Activated CD4-positive, alpha-beta T cell treated with anti-CD3 and anti-CD28 coated beads, Interleukin-10, Interleukin-2, amounts not matched to agents 100 ng/mL and 50 ng/mL, durations not matched to agents 16 hours and 8 hours (primary cell): ENCODE measurements around the gene ANKZF1.
A peak's percentile ranks its signal among the peaks of the same experiment; 100 is the strongest.
"Not testable (repeated sequence)": the region's sequence is repeated elsewhere in the genome, so short reads cannot be mapped to it uniquely, and the experiment has no call there.

Experiments
- DNase-seq: peaks from one replicate; pipeline ENCODE4 v3.0.0-alpha.2; 2020

The ANKZF1 gene, protein sequence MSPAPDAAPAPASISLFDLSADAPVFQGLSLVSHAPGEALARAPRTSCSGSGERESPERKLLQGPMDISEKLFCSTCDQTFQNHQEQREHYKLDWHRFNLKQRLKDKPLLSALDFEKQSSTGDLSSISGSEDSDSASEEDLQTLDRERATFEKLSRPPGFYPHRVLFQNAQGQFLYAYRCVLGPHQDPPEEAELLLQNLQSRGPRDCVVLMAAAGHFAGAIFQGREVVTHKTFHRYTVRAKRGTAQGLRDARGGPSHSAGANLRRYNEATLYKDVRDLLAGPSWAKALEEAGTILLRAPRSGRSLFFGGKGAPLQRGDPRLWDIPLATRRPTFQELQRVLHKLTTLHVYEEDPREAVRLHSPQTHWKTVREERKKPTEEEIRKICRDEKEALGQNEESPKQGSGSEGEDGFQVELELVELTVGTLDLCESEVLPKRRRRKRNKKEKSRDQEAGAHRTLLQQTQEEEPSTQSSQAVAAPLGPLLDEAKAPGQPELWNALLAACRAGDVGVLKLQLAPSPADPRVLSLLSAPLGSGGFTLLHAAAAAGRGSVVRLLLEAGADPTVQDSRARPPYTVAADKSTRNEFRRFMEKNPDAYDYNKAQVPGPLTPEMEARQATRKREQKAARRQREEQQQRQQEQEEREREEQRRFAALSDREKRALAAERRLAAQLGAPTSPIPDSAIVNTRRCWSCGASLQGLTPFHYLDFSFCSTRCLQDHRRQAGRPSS

DNA sequence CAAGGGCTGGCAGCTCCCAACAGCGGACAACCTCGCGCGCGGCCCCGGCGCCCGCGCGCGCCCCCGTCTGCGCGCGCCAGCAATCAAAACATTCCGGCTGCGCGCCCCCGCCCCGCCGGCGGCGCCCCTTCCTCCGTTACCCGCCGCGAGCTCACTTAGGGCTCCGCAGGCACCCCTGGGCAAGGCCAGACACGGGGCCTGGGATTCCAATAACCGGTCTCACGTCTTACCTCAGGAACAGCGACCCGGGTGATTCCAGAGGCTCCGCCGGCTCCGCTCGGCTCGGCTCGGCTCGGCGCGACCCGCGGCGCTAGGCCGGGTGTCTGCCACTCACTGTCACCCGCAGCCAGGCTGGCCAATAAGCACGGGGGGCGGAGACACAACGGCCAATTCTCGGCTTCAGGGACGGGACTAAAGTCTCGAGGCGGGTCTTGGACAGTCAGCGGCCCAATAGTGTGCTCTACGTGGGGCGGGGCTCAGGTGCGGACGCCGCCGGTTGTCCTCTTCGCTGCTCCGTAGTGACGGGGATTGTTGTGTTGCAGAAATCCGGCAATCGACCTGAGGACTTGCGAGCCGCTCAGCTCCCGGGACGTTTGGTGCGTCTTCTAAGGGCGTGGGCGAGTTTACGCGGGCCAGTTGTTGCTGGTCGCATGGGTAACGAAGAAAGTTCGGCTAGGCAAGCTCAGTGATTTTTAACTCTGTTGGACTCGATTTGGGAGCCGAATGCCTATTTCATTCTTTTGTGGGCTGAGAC, at the start of gene ANKZF1, which contains the start of gene ATG9A:
TSS of gene ANKZF1 (plus strand) at position 502 of the 754 bp plus-strand sequence. CDS start 452 bp downstream, outside the sequence.
TSS of gene ATG9A (minus strand) at position 332 of the 754 bp plus-strand sequence. CDS start 1,612 bp downstream, outside the sequence.
- DNase-seq: peak; percentile 99

- no peak for DNase-seq
Measured at GRCh38 chr2:219180961-219181360, 48.6 kb upstream of the ANKZF1 start.

DNA sequence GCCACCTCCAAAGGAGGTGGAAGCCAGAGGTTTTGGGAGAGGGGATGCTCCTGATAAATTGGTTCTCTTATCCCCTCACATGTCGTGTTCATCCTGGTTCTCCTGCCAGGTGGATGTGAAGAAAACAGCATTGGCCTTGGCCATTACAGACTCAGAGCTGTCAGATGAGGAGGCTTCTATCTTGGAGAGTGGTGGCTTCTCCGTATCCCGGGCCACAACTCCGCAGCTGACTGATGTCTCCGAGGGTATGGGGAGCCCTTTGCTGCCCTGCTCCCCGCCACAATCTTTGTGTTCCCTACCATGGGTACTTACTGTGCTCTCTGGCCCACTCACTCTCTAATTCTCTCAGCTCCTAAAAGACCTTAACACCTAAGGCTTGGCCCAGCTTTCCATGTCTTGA, 48.1 kb upstream of the ANKZF1 start:
- DNase-seq: no peak

DNA sequence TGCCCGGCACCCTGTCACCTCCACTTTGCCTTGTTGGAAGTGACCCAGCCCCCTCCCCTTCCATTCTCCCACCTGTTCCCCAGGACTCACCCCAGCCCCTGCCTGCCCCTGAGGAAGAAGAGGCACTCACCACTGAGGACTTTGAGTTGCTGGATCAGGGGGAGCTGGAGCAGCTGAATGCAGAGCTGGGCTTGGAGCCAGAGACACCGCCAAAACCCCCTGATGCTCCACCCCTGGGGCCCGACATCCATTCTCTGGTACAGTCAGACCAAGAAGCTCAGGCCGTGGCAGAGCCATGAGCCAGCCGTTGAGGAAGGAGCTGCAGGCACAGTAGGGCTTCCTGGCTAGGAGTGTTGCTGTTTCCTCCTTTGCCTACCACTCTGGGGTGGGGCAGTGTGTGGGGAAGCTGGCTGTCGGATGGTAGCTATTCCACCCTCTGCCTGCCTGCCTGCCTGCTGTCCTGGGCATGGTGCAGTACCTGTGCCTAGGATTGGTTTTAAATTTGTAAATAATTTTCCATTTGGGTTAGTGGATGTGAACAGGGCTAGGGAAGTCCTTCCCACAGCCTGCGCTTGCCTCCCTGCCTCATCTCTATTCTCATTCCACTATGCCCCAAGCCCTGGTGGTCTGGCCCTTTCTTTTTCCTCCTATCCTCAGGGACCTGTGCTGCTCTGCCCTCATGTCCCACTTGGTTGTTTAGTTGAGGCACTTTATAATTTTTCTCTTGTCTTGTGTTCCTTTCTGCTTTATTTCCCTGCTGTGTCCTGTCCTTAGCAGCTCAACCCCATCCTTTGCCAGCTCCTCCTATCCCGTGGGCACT, 47.1 kb upstream of the ANKZF1 start:
- DNase-seq: peak; percentile 38

DNA sequence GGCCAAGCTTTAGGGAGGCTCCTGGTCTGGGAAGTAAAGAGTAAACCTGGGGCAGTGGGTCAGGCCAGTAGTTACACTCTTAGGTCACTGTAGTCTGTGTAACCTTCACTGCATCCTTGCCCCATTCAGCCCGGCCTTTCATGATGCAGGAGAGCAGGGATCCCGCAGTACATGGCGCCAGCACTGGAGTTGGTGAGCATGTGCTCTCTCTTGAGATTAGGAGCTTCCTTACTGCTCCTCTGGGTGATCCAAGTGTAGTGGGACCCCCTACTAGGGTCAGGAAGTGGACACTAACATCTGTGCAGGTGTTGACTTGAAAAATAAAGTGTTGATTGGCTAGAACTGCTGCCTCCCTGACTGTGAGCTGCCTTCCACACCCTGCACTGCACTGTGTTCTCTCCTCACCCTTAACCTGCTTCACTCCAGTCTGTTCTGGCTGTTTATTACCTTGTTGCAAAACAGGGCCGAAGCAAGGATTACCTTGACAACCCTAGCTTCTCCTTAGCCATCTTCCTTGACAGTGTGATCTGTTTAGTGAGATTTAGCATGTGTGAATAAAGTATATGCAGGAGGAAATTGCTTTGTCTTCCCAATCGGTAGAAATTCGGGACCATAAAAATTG, 46.3 kb upstream of the ANKZF1 start:
- no peak for DNase-seq

DNA sequence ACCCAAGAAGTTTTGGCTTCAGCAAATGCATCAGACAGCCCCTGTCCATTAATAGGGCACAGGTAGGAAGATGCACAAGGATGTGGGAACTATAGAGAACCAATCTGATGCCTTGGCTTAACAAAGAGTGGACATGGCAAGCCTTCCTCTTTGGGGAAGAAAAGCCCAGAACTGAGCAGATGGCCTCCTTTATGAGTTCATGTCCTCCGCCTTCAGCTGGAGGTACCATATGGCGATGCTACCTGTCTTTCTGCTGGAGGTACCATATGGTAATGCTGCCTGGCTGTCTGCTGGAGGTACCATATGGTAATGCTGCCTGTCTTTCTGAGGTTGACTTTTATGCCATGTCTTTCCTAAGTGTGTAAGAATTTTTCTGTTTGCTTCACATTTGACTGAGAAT, 45.5 kb upstream of the ANKZF1 start:
- no peak for DNase-seq

GRCh38 chr2:219186754-219187456, 42.7 kb upstream of the ANKZF1 start:
- DNase-seq: peak; percentile 39

- no peak for DNase-seq
Measured at GRCh38 chr2:219197388-219197787, 32.2 kb upstream of the ANKZF1 start.

GRCh38 chr2:219198974-219199373, 30.6 kb upstream of the ANKZF1 start:
- no peak for DNase-seq

DNA sequence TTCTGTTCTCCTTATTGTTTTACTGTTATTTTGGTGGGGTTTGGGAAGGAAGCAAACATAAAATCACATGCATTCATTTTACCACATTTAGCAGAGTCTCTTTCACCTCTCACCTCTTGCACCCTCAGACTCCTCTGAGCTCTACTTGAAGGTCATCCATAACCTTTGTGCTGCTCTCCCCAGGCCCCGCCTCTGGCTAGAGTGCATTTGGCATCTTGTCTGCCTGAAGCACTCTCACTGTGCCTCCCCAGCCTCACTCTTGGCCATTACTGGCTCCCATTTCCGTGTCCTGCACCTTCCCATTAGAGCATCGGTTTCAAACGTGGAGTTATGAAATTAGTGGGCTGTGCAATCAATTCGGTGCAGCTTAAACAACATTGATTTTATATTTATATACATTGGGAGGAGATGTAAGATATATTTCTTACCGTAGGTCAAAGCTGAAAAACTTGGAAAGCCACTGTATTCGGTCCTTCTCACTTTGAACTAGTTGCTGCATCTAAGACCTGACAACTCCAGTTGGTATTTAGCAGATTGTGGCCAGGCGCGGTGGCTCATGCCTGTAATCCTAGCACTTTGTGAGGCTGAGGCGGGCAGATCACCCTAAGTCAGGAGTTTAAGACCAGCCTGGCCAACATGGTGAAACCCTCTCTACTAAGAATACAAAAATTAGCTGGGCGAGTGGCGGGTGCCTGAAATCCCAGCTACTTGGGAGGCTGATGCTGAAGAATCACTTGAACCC, 30.0 kb upstream of the ANKZF1 start:
- DNase-seq: no peak

- DNase-seq: peak; percentile 17
Measured at GRCh38 chr2:219200502-219201326, 28.9 kb upstream of the ANKZF1 start.

GRCh38 chr2:219201331-219201730, 28.3 kb upstream of the ANKZF1 start:
- DNase-seq: not testable (repeated sequence)

DNA sequence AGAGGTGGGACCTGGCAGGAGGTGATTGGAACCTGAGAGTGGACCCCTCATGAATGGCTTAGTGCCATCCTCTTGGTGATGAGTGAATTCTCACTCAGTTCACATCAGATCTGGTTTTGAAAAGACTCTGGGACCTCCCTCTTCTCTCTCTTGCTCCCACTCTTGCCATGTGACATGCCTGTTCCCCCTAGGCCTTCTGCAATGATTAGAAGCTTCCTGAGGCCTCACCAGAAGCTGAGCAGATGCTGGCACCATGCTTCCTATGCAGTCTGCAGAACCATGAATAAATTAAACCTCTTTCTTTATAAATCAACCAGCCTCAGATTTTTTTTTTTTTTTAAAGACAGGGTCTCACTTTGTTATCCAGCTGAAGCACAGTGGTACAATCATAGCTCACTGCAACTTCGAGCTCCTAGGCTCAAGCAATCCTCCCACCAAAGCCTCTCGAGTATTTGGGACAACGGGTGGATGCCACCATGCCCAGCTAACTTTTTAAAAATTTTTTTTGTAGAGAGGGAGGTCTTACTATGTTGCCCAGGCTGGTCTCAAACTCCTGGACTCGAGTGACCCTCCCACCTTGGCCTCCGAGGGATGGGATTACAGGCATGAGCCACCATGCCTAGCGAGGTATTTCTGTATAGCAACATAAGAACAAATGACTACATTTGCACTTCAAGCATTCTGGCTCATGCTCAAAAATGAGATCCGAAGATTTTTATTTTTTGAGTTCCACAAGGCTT, 25.0 kb upstream of the ANKZF1 start:
- no peak for DNase-seq

DNA sequence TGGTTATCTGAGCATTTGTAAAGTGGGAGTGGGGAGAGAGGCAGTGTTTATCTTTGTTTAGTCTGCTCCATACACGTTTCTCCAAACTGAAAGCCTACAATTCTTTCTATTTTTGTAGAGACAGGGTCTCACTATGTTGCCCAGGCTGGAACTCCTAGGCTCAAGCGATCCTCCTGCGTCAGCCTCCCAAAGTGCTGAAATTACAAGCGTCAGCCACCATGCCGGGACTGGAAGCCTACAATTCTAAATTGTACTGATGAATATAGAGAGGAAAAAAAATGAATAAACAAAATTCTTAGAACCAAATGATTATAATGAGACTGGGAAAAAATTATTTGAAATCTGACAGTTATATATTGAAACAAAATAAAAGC, 24.5 kb upstream of the ANKZF1 start:
- DNase-seq: no peak

DNA sequence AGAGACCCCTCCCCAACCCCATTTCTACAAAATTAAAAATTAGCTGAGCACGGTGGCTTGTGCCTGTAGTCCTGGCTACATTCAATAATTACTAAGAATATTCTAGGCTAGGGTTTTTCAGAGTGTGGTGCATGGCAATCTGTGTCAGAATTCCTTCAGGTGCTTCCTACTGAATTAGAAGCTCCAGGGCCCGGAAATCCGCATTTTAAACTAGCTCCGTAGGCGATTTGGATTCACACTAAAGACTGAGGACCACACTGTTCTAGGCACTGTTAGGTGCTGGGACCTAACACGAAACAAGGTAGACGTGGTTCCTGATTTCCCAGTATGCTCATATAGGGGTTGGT, 23.7 kb upstream of the ANKZF1 start:
- DNase-seq: no peak

GRCh38 chr2:219206328-219207133, 23.1 kb upstream of the ANKZF1 start, which contains the start of gene ZFAND2B:
Gene ZFAND2B (plus strand): TSS chr2:219206782. CDS start chr2:219206988, 206 bp downstream.
- peak; percentile 96 for DNase-seq

- DNase-seq: no peak
Measured at GRCh38 chr2:219207134-219207883, 22.3 kb upstream of the ANKZF1 start.
